Measurements from ENCODE around the gene RALGPS1.

- TF ChIP-seq CTCF (conservative IDR thresholded peaks at IDR 0.05 in 1 of 2, IDR thresholded peaks at IDR 0.05 in 1 of 2; ENCODE audit: low read depth in 1 of 2, low read length in 2 of 2) (no peak), EZH2 (IDR thresholded peaks at IDR 0.05; ENCODE audit: low read length, missing control alignments) (no peak)
Observed at GRCh38 chr9:127025042-127025441, 110.5 kb downstream of the RALGPS1 start.

Measured in fibroblast of lung (primary cell).